ENCODE data around the gene EIPR1. TPM values are rescaled to one million over a fixed set of nuclear protein-coding genes. Genes with fewer than 3 reads are reported as not detected.

The EIPR1 gene
- total RNA-seq, 1 donor from 2014 or later = 52.9 TPM

GRCh38 chr2:3325458-3326181 lies 52.0 kb downstream of the EIPR1 start:
- no peak for DNase-seq (ENCODE audit: low read depth)

GRCh38 chr2:3324404-3325281 lies 53.0 kb downstream of the EIPR1 start:
- DNase-seq (ENCODE audit: low read depth) = no peak

- DNase-seq (ENCODE audit: low read depth) = no peak
Observed at GRCh38 chr2:3324036-3324386, 53.6 kb downstream of the EIPR1 start.

- DNase-seq (ENCODE audit: low read depth) = no peak
Observed at GRCh38 chr2:3323360-3324035, 54.1 kb downstream of the EIPR1 start.

GRCh38 chr2:3322311-3322970 lies 55.2 kb downstream of the EIPR1 start:
- no peak for DNase-seq (ENCODE audit: low read depth)

GRCh38 chr2:3321825-3322224 lies 55.8 kb downstream of the EIPR1 start:
- no peak for DNase-seq (ENCODE audit: low read depth)

GRCh38 chr2:3320910-3321605 lies 56.6 kb downstream of the EIPR1 start:
- no peak for DNase-seq (ENCODE audit: low read depth)

- no peak for DNase-seq (ENCODE audit: low read depth)
Observed at GRCh38 chr2:3319745-3320566, 57.7 kb downstream of the EIPR1 start.

GRCh38 chr2:3319134-3319533 lies 58.5 kb downstream of the EIPR1 start:
- no peak for DNase-seq (ENCODE audit: low read depth)

GRCh38 chr2:3317871-3318590 lies 59.6 kb downstream of the EIPR1 start:
- no peak for DNase-seq (ENCODE audit: low read depth)

- no peak for DNase-seq (ENCODE audit: low read depth)
Observed at GRCh38 chr2:3317277-3317685, 60.3 kb downstream of the EIPR1 start.

GRCh38 chr2:3316456-3317276 lies 61.0 kb downstream of the EIPR1 start:
- DNase-seq (ENCODE audit: low read depth) = no peak

- DNase-seq (ENCODE audit: low read depth) = no peak
Observed at GRCh38 chr2:3314626-3315025, 63.0 kb downstream of the EIPR1 start.

GRCh38 chr2:3313781-3314375 lies 63.7 kb downstream of the EIPR1 start:
- DNase-seq (ENCODE audit: low read depth) = no peak

- DNase-seq (ENCODE audit: low read depth) = no peak
Observed at GRCh38 chr2:3312576-3313345, 64.9 kb downstream of the EIPR1 start.

GRCh38 chr2:3311601-3312000 lies 66.0 kb downstream of the EIPR1 start:
- no peak for DNase-seq (ENCODE audit: low read depth)

Data from myocyte (in vitro differentiated cells).